Retinal pigment epithelial cell (primary cell): Measurements from ENCODE around the gene SMLR1.

ENCODE experiments used
- DNase-seq: peaks from one replicate; pipeline ENCODE4 v3.0.0-alpha.2; 2010; ENCODE audit warnings: low read depth
- H3K4me3 ChIP-seq: 2 replicates; pipeline ENCODE4 v1.5.1; 2011; ENCODE audit warnings: mild to moderate bottlenecking, low read length, control low read depth, moderate library complexity
- TF ChIP-seq, protein P1 (sequence below): conservative IDR thresholded peaks from 2 replicates; pipeline ENCODE4 v1.5.1; 2011; ENCODE audit warnings: low read depth, low read length, control low read depth, inconsistent platforms

SMLR1 gene

GRCh38 chr6:130852844-130853554, 25.8 kb downstream of the SMLR1 start:
- no peak overlapping the region for H3K4me3 ChIP-seq
- DNase-seq, result no peak
- TF ChIP-seq, protein P1, sequence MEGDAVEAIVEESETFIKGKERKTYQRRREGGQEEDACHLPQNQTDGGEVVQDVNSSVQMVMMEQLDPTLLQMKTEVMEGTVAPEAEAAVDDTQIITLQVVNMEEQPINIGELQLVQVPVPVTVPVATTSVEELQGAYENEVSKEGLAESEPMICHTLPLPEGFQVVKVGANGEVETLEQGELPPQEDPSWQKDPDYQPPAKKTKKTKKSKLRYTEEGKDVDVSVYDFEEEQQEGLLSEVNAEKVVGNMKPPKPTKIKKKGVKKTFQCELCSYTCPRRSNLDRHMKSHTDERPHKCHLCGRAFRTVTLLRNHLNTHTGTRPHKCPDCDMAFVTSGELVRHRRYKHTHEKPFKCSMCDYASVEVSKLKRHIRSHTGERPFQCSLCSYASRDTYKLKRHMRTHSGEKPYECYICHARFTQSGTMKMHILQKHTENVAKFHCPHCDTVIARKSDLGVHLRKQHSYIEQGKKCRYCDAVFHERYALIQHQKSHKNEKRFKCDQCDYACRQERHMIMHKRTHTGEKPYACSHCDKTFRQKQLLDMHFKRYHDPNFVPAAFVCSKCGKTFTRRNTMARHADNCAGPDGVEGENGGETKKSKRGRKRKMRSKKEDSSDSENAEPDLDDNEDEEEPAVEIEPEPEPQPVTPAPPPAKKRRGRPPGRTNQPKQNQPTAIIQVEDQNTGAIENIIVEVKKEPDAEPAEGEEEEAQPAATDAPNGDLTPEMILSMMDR, result no peak

GRCh38 chr6:130853555-130854183, 26.5 kb downstream of the SMLR1 start:
- H3K4me3 ChIP-seq, result no peak overlapping the region
- DNase-seq, result no peak
- TF ChIP-seq, protein P1, result no peak

- no peak for DNase-seq
- no peak overlapping the region for H3K4me3 ChIP-seq
- TF ChIP-seq, protein P1, result no peak
These were observed 30.8 kb downstream of the SMLR1 start for GRCh38 chr6:130858054-130858453.

- TF ChIP-seq, protein P1, result no peak
- no peak overlapping the region for H3K4me3 ChIP-seq
- DNase-seq, result no peak
These were observed 31.4 kb downstream of the SMLR1 start for GRCh38 chr6:130858498-130859160.

- DNase-seq, result no peak
- H3K4me3 ChIP-seq, result no peak overlapping the region
- TF ChIP-seq, protein P1, result no peak
These were observed 32.1 kb downstream of the SMLR1 start for GRCh38 chr6:130859161-130859867.

GRCh38 chr6:130862370-130862769, 35.2 kb downstream of the SMLR1 start:
- no peak overlapping the region for H3K4me3 ChIP-seq
- TF ChIP-seq, protein P1, result no peak
- no peak for DNase-seq
